GM23248 (cell line): Measurements from ENCODE around the gene PKD1L1. TPM values are rescaled to one million over a fixed set of nuclear protein-coding genes. Genes with fewer than 3 reads are reported as not detected.
A peak's percentile ranks its signal among the peaks of the same experiment; 100 is the strongest.

Source experiments
- DNase-seq: peaks from one replicate; pipeline ENCODE4 v3.0.0-alpha.2; 2015
- H2AFZ ChIP-seq: fragments of 200-600 bp; sonication (generic); 2 replicates; pipeline ENCODE4 v1.6.1; 2016; ENCODE audit warnings: antibody characterized with exemption
- H3F3A ChIP-seq: fragments of 200-600 bp; sonication (generic); 2 replicates; pipeline ENCODE4 v1.6.1; 2016; ENCODE audit warnings: mild to moderate bottlenecking, antibody characterized with exemption, mixed run types; ENCODE audit not compliant: insufficient read depth
- H3K27ac ChIP-seq: fragments of 200-600 bp; sonication (generic); 2 replicates; pipeline ENCODE4 v1.5.1; 2016; ENCODE audit warnings: mild to moderate bottlenecking
- H3K27me3 ChIP-seq: fragments of 200-600 bp; sonication (generic); replicated peaks from 2 replicates; pipeline ENCODE4 v1.6.1; 2016; ENCODE audit warnings: mild to moderate bottlenecking; ENCODE audit not compliant: insufficient read depth
- H3K36me3 ChIP-seq: fragments of 200-600 bp; sonication (generic); 2 replicates; pipeline ENCODE4 v1.6.1; 2016; ENCODE audit warnings: low read depth, mild to moderate bottlenecking
- H3K4me1 ChIP-seq: fragments of 200-600 bp; sonication (generic); 2 replicates; pipeline ENCODE4 v1.6.1; 2016; ENCODE audit warnings: mild to moderate bottlenecking; ENCODE audit not compliant: insufficient read depth
- H3K4me2 ChIP-seq: fragments of 200-600 bp; sonication (generic); one replicate; pipeline ENCODE4 v1.6.1; 2016; ENCODE audit warnings: mild to moderate bottlenecking; ENCODE audit not compliant: unreplicated experiment
- H3K4me3 ChIP-seq: fragments of 200-600 bp; sonication (generic); 2 replicates; pipeline ENCODE4 v1.5.1; 2016; ENCODE audit warnings: mild to moderate bottlenecking
- H3K79me2 ChIP-seq: fragments of 200-600 bp; sonication (generic); 2 replicates; pipeline ENCODE4 v1.6.1; 2016; ENCODE audit warnings: mild to moderate bottlenecking; ENCODE audit not compliant: insufficient read depth
- H3K9ac ChIP-seq: fragments of 200-600 bp; sonication (generic); 2 replicates; pipeline ENCODE4 v1.6.1; 2016; ENCODE audit warnings: mild to moderate bottlenecking
- H3K9me2 ChIP-seq: fragments of 200-600 bp; sonication (generic); 2 replicates; pipeline ENCODE4 v1.6.1; 2016; ENCODE audit warnings: mixed run types, mild to moderate bottlenecking, moderate library complexity; ENCODE audit not compliant: insufficient read depth
- H3K9me3 ChIP-seq: fragments of 200-600 bp; sonication (generic); one replicate; pipeline ENCODE4 v1.6.1; 2017; ENCODE audit warnings: low read depth
- H4K20me1 ChIP-seq: fragments of 200-600 bp; sonication (generic); 2 replicates; pipeline ENCODE4 v1.6.0; 2016; ENCODE audit not compliant: insufficient read depth
- EZH2 ChIP-seq: fragments of 200-600 bp; sonication (generic); IDR thresholded peaks from 2 replicates; pipeline ENCODE4 v1.6.1; 2018; ENCODE audit warnings: antibody characterized with exemption, mild to moderate bottlenecking; ENCODE audit not compliant: insufficient read depth, poor library complexity, severe bottlenecking
- EZH2phosphoT487 ChIP-seq: fragments of 200-600 bp; sonication (generic); IDR thresholded peaks from 2 replicates; pipeline ENCODE4 v1.6.1; 2018; ENCODE audit warnings: antibody characterized with exemption, moderate library complexity, mild to moderate bottlenecking, low read depth; ENCODE audit not compliant: insufficient read depth
- WGBS, 2 experiments: methylation state at CpG; one replicate each; pipeline ENCODE4 v1.1.6; 2015 to 2017; ENCODE audit warnings: low lambda C conversion rate in 2 of 2, low coverage in 1 of 2; ENCODE audit errors: missing lambda C conversion rate in 2 of 2; 5-methylcytosine and 5-hydroxymethylcytosine counted together
- in situ Hi-C: fragments of 300-500 bp; cut with MboI; formaldehyde crosslinking; loops from 2 replicates; pipeline ENCODE4 v1.15.0; 2020
- polyA plus RNA-seq: library from polyadenylated mRNA; unstranded; fragments of >200 nt; fragmentation: Nextera tagmentation; extraction: Ambion mirVana; gene quantifications from 2 replicates; pipeline ENCODE4 v1.2.1, GENCODE V29; 2016
- total RNA-seq: library from RNA; depleted of rRNA; stranded (reverse); fragments of >200 nt; shearing (Covaris generic); gene quantifications from 2 replicates; pipeline ENCODE4 v1.2.3, GENCODE V29; 2014

PKD1L1 gene
- total and polyA plus RNA-seq, 2 experiments from 2014 or later, result 0.06 to 0.11 TPM

DNA sequence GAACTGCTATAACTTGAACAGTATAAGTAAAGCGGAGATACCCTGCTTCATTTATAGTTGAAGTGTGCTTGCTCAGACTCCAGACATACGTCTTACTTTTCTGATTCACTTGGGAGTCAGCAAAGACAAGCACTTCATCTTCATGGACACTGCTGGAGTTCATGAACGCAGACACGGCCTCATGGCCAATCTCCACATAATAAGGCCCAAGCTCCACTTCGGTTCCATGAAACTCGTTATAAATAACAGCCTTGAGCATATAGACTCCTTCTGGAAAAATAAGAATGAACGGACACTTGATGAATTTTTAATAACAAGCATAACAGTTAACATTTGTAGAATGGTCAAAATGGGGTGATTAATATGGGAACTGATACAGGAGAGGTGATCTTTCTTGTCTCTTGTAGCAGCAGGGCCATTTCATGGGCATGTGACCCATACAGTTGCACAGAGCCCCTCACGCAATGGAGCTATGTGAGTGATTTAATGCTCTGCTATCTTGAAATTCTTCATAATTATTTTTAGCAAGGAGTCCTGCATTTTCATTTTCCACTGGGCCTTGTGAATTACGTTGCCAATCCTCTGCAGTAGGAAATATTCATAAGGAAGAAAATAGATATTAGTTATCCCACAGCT, 40.2 kb downstream of the PKD1L1 start:
- H3K9ac ChIP-seq, result no peak overlapping the region
- no peaks in the 10 kb centered on the region for H3K36me3 ChIP-seq
- TF ChIP-seq EZH2 (no peak), EZH2phosphoT487 (no peak)
- no peak overlapping the region for H3K27ac ChIP-seq
- no peak overlapping the region for H2AFZ ChIP-seq
- no peaks in the 10 kb centered on the region for H3K9me2 ChIP-seq
- H3K79me2 ChIP-seq, result no peaks in the 10 kb centered on the region
- H3K4me3 ChIP-seq, result no peak overlapping the region
- in situ Hi-C loops, result no loop called here
- no peaks in the 10 kb centered on the region for H3K27me3 ChIP-seq
- no peaks in the 10 kb centered on the region for H4K20me1 ChIP-seq
- H3K4me1 ChIP-seq, result no peaks in the 10 kb centered on the region
- H3F3A ChIP-seq, result no peaks in the 10 kb centered on the region
- WGBS, 2 experiments, result 90 to 96% methylated on average over 9 of the region's 9 CpGs
- H3K9me3 ChIP-seq, result no peaks in the 10 kb centered on the region
- no peak overlapping the region for H3K4me2 ChIP-seq
- DNase-seq, result no peak

- WGBS, 2 experiments, result 57 to 65% methylated on average over 3 of the region's 3 CpGs
- Histone ChIP-seq H3K36me3 (no peaks in the 10 kb centered on the region), H3K27me3 (no peaks in the 10 kb centered on the region)
Measured at GRCh38 chr7:47906883-47907282, 41.4 kb downstream of the PKD1L1 start.

DNA sequence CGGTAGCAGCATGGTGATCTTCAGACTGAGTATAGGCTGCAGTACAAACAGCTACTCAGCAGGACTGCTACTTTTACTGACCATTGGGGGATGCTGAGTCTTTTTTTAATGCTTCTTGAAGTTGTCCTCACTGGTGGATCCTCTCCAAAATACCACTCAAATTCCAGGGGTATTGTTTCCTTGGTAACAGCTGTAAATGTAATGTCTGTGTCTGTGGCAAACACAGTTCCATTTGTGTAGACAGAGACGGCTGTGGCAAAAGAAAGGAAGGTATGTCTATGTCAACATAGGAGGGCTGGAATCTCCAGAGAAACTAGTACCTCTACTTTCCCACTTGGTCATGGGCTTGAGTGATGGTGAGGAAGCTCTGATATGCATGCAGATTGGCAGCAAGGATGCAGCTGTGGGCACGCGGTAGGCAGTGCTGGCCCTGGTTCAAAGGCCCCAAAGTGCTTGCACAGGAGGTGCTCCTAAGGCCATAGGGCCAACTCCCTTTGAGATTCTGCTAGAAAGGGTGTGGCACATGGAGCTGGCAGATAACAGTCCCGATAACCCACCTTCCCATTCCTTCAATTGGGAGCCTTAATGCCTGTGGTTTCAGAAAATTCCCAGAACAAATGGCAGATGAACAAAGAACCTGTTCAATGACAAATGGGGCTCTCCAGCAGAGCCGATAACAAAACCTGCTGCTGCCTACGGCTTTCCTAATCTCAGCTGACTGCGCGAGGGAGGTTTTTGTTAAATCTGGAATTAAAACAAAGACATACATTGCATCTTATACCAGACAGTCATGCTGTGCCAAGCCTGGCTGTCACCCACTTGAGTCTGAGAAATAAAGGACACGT, 43.0 kb downstream of the PKD1L1 start:
- Histone ChIP-seq H3K9ac (no peak overlapping the region), H3F3A (no peaks in the 10 kb centered on the region), H3K9me3 (no peaks in the 10 kb centered on the region), H3K4me3 (no peak overlapping the region), H3K27me3 (no peaks in the 10 kb centered on the region), H3K4me2 (no peak overlapping the region), H3K79me2 (no peaks in the 10 kb centered on the region), H3K4me1 (peaks cover 9% of the 10 kb centered on the region), H3K27ac (no peak overlapping the region), H3K9me2 (no peaks in the 10 kb centered on the region), H4K20me1 (no peaks in the 10 kb centered on the region), H2AFZ (no peak overlapping the region), H3K36me3 (no peaks in the 10 kb centered on the region)
- in situ Hi-C loops, result no loop called here
- 72 to 77% methylated on average over 10 of the region's 10 CpGs for WGBS, 2 experiments
- DNase-seq, result peak; percentile 3
- no peak for TF ChIP-seq EZH2
- no peak for TF ChIP-seq EZH2phosphoT487

More at GRCh38 chr7:47906883-47907282, 41.4 kb downstream of the PKD1L1 start:
- TF ChIP-seq EZH2phosphoT487 (no peak), EZH2 (no peak)
- Histone ChIP-seq H2AFZ (no peak overlapping the region), H3K9me3 (no peaks in the 10 kb centered on the region), H3F3A (no peaks in the 10 kb centered on the region), H3K79me2 (no peaks in the 10 kb centered on the region), H3K9me2 (no peaks in the 10 kb centered on the region), H3K9ac (no peak overlapping the region), H3K4me3 (no peak overlapping the region), H3K27ac (no peak overlapping the region), H4K20me1 (no peaks in the 10 kb centered on the region), H3K4me1 (peaks cover 3% of the 10 kb centered on the region), H3K4me2 (no peak overlapping the region)
- in situ Hi-C loops, result no loop called here
- no peak for DNase-seq

DNA sequence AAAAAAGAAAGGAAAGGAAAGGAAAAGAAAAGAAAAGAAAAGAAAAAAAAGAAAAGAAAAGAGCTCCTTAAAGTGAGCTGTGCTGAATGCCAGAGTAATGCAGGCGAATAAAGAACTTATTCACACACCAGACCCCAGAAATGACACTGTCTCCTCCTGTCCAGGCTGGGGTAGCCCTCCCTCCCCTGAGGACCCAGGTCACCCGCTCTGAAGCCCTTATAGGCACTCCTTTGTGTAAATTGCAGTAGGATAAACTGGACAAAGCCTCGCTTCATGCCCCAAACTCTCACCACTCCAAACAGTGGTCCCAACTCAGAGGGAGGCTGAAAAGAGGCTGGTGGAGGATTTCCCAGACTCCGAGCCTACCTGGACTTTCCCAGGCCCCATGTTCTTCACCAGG, 46.3 kb downstream of the PKD1L1 start:
- Histone ChIP-seq H3K36me3 (no peaks in the 10 kb centered on the region), H3K27ac (no peak overlapping the region), H3K4me2 (no peak overlapping the region), H3K27me3 (no peaks in the 10 kb centered on the region), H3K9me2 (no peaks in the 10 kb centered on the region), H3K4me3 (no peak overlapping the region), H2AFZ (no peak overlapping the region), H3K4me1 (peaks cover 9% of the 10 kb centered on the region), H4K20me1 (no peaks in the 10 kb centered on the region), H3K9ac (no peak overlapping the region), H3K9me3 (no peaks in the 10 kb centered on the region), H3K79me2 (no peaks in the 10 kb centered on the region), H3F3A (no peaks in the 10 kb centered on the region)
- DNase-seq, result no peak
- in situ Hi-C loops, result no loop called here
- TF ChIP-seq EZH2 (no peak), EZH2phosphoT487 (no peak)
- WGBS, 2 experiments, result 82 to 91% methylated on average over 4 of the region's 4 CpGs
